Right cardiac atrium (tissue), 5 donors: Measurements from ENCODE around the gene NDUFS8. TPM values are rescaled to one million over a fixed set of nuclear protein-coding genes. Genes with fewer than 3 reads are reported as not detected.

Source experiments
- ATAC-seq, 2 donors: fragments of 200-7000 bp; cut with Tn5 transposase; one replicate each; pipeline versions ENCODE4 v1.8.0 to v1.9.1; 2020; ENCODE audit warnings: moderate library complexity in 2 of 2, mild to moderate bottlenecking in 1 of 2
- DNase-seq, 3 donors: peaks; one replicate each; pipeline ENCODE4 v3.0.0-alpha.2; 2020
- H3K27ac ChIP-seq: one replicate; pipeline ENCODE4 v1.5.1; 2013; ENCODE audit warnings: mild to moderate bottlenecking, low read length, control low read depth, moderate library complexity
- H3K27me3 ChIP-seq: one replicate; pipeline ENCODE4 v1.6.1; 2013; ENCODE audit not compliant: control insufficient read depth, insufficient read depth
- H3K4me1 ChIP-seq: one replicate; pipeline ENCODE4 v1.6.1; 2013; ENCODE audit warnings: low read length; ENCODE audit not compliant: control insufficient read depth, insufficient read depth
- H3K4me3 ChIP-seq: one replicate; pipeline ENCODE4 v1.5.1; 2013; ENCODE audit warnings: low read length, control low read depth
- H3K9me3 ChIP-seq: one replicate; pipeline ENCODE4 v1.6.1; 2013; ENCODE audit warnings: low read length; ENCODE audit not compliant: control insufficient read depth
- WGBS: extraction: QIAGEN DNeasy Blood & Tissue Kit; methylation state at CpG from one replicate; pipeline ENCODE4 v1.1.7; 2013; 5-methylcytosine and 5-hydroxymethylcytosine counted together
- intact Hi-C, 4 donors: fragments of 100-400 bp; cut with DNase I; formaldehyde crosslinking; loops; one replicate each; pipeline versions ENCODE4 v1.11.0 to v1.14.0; 2022 to 2023
- polyA plus RNA-seq: library from polyadenylated mRNA; stranded (reverse); fragments of 200-250 nt; gene quantifications from one replicate; pipeline ENCODE4 v1.2.3, GENCODE V29; 2013
- total RNA-seq, 4 donors: library from RNA; stranded (reverse); fragmentation: NEBNext Ultra II Directional; extraction: Animal tissue kit (Norgen Biotek cat#: 25700); gene quantifications; one replicate each; pipeline ENCODE4 v1.2.1, GENCODE V29; 2021
- donor health status: healthy with polysubstance abuse.
- donor health status: DM: no; HTN: yes; CAD: no.
- donor health status: DM: no; HTN: no; CAD: no.
- donor health status: DM: no; HTN: yes; CAD: no; lungs with severe emphysema.
- donor health status: DM: yes; HTN: yes; CAD: no.

The NDUFS8 gene
- total and polyA plus RNA-seq, 5 donors = 334 to 642 (median 433) TPM

GRCh38 chr11:68056317-68057285 is 26.1 kb downstream of the NDUFS8 start:
- Histone ChIP-seq H3K4me1 (no peaks in the 10 kb centered on the region), H3K4me3 (no peak overlapping the region), H3K27me3 (no peaks in the 10 kb centered on the region), H3K9me3 (no peaks in the 10 kb centered on the region), H3K27ac (no peak overlapping the region)
- 90% methylated on average over 12 of the region's 12 CpGs for WGBS
- ATAC-seq (no peak), DNase-seq (no peak)
- intact Hi-C loops = no loop called here

- DNase-seq = no peak
- no peak overlapping the region for H3K4me3 ChIP-seq
- H3K4me1 ChIP-seq = no peaks in the 10 kb centered on the region
- intact Hi-C loops = no loop called here
- no peak overlapping the region for H3K27ac ChIP-seq
- no peaks in the 10 kb centered on the region for H3K9me3 ChIP-seq
- no peak for ATAC-seq
- 96% methylated on average over 4 of the region's 4 CpGs for WGBS
- no peaks in the 10 kb centered on the region for H3K27me3 ChIP-seq
These were observed 27.3 kb downstream of the NDUFS8 start for GRCh38 chr11:68057807-68058206.

DNA sequence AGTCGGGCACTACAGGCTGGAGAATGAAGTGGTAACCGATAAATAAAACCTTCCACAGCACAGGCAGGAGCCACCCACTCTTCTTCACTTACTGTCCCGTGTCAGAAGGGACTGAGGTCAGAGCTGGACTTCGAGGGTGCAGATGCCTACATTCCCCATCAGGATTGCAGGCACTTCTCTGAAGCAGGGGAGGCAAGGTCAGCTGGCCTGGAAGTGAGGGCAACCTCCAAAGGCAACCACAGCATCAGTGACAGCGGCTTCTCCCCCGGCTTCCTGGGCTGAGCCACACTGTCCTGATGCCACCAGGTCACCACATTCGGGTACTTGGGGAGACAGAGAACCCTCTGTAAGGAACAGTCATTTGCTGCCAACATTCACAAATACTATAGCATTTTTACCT is 31.0 kb downstream of the NDUFS8 start:
- no peaks in the 10 kb centered on the region for H3K27me3 ChIP-seq
- H3K27ac ChIP-seq = no peak overlapping the region
- intact Hi-C loops = no loop called here
- DNase-seq = no peak
- no peak for ATAC-seq
- H3K4me3 ChIP-seq = no peak overlapping the region
- WGBS = 92% methylated on average over 7 of the region's 7 CpGs
- H3K9me3 ChIP-seq = no peaks in the 10 kb centered on the region
- H3K4me1 ChIP-seq = no peaks in the 10 kb centered on the region

DNA sequence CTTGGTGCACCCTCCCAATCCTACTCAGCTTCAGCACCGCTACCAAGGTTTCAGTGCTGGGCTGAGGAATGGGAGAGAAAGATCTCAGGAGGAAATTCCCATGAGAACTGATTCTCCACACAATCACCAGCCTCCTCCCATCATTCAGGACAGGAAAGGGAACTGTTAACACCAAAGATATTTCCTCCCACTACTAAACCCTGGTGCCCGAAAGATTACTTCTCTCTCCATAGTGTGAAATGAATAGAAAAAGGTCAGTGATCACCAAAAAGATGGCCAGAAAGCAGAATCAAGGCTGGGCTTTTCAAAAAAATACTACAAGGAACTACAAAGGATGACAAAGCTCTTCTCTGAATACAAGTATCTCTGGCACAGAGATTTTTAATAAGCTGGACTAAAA is 34.4 kb downstream of the NDUFS8 start:
- DNase-seq (no peak), ATAC-seq (peak in 1 of 2 donors; percentile 56)
- Histone ChIP-seq H3K4me3 (no peak overlapping the region), H3K4me1 (no peaks in the 10 kb centered on the region), H3K27ac (no peak overlapping the region), H3K9me3 (no peaks in the 10 kb centered on the region), H3K27me3 (no peaks in the 10 kb centered on the region)
- intact Hi-C loops = no loop called here
- WGBS = 69% methylated on average over 2 of the region's 2 CpGs

GRCh38 chr11:68065841-68066240 is 35.4 kb downstream of the NDUFS8 start:
- Histone ChIP-seq H3K27ac (no peak overlapping the region), H3K9me3 (no peaks in the 10 kb centered on the region), H3K4me3 (no peak overlapping the region), H3K4me1 (no peaks in the 10 kb centered on the region), H3K27me3 (no peaks in the 10 kb centered on the region)
- no peak for ATAC-seq
- intact Hi-C loops = no loop called here
- WGBS = 94% methylated on average over 5 of the region's 5 CpGs
- no peak for DNase-seq

DNA sequence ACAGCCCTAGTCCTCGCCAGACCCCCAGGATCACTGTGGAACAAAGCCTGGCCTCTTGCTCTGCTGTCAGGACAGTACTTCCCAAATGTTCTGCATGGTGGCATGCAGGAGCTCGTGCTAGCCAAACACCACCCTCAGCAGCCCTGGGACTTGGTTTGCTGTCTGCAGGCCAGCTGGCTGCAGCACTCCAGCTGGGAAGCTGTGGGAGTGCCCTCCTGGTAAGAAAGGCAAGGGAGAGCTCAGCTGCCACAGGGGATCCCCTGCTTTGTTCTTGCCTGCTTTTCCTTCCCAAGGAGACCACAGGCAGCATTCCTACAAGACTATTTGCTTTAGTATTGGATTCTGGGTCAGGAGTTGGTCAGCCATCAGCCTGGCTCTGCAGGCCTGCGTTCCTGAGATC is 36.3 kb downstream of the NDUFS8 start:
- no peak overlapping the region for H3K4me3 ChIP-seq
- intact Hi-C loops = no loop called here
- ATAC-seq = peak in 1 of 2 donors; percentile 22

DNA sequence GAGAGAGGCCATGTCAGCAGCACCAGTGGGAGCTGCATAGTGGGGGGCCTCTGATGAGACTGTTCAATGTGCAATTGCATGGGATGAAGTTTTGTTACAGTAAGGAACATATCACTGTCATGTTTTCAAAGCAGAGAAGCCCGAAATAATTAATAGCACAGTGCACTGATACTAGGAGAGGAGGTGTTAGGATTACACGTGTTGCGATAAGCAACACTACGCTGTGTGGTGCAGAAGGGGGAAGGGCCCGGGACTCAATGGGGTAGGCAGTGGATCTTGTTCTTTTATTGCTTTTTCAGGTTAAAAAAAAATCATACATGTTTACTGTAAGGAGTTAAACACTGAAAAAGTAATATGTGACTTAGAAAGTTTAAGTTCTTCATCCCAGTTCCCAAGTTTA is 37.5 kb downstream of the NDUFS8 start:
- H3K27ac ChIP-seq = no peak overlapping the region
- H3K4me3 ChIP-seq = no peak overlapping the region
- H3K4me1 ChIP-seq = no peaks in the 10 kb centered on the region
- no peaks in the 10 kb centered on the region for H3K9me3 ChIP-seq
- WGBS = 64% methylated on average over 5 of the region's 5 CpGs
- intact Hi-C loops = no loop called here
- ATAC-seq (peak; percentile 46 to 72), DNase-seq (no peak)
- H3K27me3 ChIP-seq = no peaks in the 10 kb centered on the region

More for the DNA sequence above, 36.3 kb downstream of the NDUFS8 start:
- 82% methylated on average over 3 of the region's 3 CpGs for WGBS
- H3K9me3 ChIP-seq = no peaks in the 10 kb centered on the region
- DNase-seq = peak in 1 of 3 donors; percentile 25
- H3K27ac ChIP-seq = no peak overlapping the region
- H3K4me1 ChIP-seq = no peaks in the 10 kb centered on the region
- no peaks in the 10 kb centered on the region for H3K27me3 ChIP-seq

GRCh38 chr11:68071281-68072048 is 41.0 kb downstream of the NDUFS8 start:
- H3K4me1 ChIP-seq = peaks cover 2% of the 10 kb centered on the region
- DNase-seq (no peak), ATAC-seq (no peak)
- H3K9me3 ChIP-seq = no peaks in the 10 kb centered on the region
- H3K27ac ChIP-seq = no peak overlapping the region
- WGBS = 83% methylated on average over 3 of the region's 3 CpGs
- H3K4me3 ChIP-seq = no peak overlapping the region
- H3K27me3 ChIP-seq = no peaks in the 10 kb centered on the region
- intact Hi-C loops = no loop called here

DNA sequence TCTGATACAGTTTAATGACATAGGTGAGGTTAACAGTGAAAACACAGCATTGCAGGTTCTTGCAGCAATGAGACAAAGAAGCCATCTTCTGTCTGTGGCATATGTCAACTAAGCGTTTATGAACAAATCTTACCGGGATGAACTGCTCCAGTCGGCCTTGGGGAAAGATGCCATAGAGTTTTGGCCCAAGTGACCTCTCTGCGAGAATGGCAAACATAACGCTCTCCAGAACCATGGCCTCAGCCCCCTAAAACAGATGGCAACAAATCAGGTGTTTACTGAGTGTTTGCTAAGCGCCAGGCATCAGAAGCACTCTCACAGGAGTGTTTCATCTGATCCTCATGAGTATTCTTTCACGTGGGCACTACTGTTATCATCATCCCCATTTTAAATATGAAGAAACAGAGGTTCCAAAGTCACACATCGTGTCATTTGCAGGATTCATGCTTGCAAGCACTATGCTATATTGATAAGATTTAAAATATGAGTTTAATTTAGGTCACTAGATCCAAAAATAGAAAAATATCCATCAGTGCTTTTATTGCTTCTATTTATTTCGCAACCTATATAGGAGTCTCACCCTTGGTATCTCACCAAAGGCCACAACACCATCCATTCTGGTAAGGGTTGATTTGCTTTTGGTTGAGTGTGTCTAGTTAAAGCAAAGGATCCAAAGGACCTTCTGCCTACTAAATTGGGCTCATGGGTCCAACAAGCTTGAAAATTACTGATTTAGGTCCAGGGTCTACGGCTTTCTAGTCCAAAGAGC is 44.3 kb downstream of the NDUFS8 start:
- peaks cover 8% of the 10 kb centered on the region for H3K4me1 ChIP-seq
- DNase-seq = no peak
- H3K27ac ChIP-seq = no peak overlapping the region
- no peak for ATAC-seq
- H3K9me3 ChIP-seq = no peaks in the 10 kb centered on the region
- 74% methylated on average over 10 of the region's 10 CpGs for WGBS
- no peak overlapping the region for H3K4me3 ChIP-seq
- no peaks in the 10 kb centered on the region for H3K27me3 ChIP-seq
- intact Hi-C loops = no loop called here

DNA sequence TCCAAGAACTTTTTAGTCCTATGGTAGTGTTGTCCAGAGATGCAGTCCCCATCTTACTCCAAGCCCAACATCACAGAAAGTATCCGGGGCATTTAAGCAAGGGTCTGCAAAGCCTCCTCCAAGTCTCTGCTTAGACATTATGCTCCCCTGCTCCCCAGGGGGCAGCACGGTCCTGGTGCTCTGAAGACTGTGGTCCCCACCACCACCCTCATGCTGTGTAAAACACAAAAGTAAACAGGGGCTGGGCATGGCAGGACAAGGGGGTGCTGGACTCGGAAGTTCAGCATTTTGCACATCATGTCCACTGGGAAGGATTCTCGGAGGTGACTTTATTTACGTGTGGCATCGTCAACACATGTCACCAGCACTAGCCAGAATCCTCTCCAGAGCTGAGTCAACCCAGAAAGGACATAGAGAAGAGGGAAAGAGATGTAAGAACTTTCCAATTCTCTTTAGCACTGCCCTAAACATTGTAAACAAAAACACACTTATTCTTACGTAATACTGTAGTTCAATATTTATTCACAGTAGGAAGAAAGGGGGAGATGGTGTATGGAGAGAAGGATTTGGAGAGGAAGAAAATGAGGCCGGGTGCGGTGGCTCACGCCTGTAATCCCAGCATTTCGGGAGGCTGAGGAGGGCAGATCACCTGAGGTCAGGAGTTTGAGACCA is 46.0 kb downstream of the NDUFS8 start:
- ATAC-seq = no peak
- Histone ChIP-seq H3K27ac (no peak overlapping the region), H3K4me3 (no peak overlapping the region), H3K27me3 (no peaks in the 10 kb centered on the region), H3K9me3 (no peaks in the 10 kb centered on the region), H3K4me1 (peaks cover 8% of the 10 kb centered on the region)
- WGBS = 83% methylated on average over 11 of the region's 11 CpGs
- intact Hi-C loops = no loop called here
- no peak for DNase-seq
